Measurements from ENCODE around the gene DMXL1. TPM values are rescaled to one million over a fixed set of nuclear protein-coding genes. Genes with fewer than 3 reads are reported as not detected.

Gene DMXL1
- total RNA-seq, 1 donor from 2014 or later = 76.9 TPM

DNA sequence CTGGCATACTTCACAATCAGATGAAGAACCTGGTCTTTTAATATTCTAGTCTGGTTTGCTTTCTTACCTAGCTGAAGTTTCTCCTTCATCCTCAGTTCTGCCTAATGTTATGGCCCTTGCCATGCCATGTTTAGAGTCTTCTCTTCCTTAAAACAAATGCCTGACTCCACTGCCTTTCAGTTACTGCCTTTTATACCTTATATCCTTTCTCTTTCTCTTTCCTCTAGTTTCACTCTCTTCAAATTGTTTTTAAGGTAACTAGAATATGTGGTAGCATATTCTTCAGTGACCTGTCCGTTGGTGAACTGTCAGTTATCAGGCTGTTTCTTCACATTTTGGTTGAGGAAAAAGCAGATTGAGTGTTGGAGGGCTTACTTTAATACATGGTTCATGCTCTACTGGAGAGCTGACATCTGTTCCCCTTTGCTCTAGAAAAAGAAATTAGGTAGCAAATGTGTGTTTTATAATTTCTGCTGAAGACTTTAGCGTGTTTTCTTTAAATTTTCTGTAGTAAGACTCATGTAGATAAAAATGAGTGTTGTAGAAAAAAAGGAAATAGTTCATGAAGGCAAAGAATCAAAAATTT, 103.8 kb downstream of the DMXL1 start:
- Mint-ChIP-seq H3K27me3 (no peaks in the 10 kb centered on the region), H3K27ac (peak overlapping the region; percentile 35), H3K4me1 (peaks cover 24% of the 10 kb centered on the region), H3K4me3 (peak overlapping the region; percentile 6), H3K9me3 (no peaks in the 10 kb centered on the region), H3K36me3 (ENCODE audit: low read depth) (peaks cover 61% of the 10 kb centered on the region)
- ChIA-PET CTCF (interaction anchor here (1.0 kb wide), 1 partner anchor 237 kb away, joined by 4 read pairs; no protein-coding TSS in a partner anchor), POLR2A (no interaction called here)
- intact Hi-C loops (cut with micrococcal nuclease) = no loop called here
- TF ChIP-seq, protein P1, sequence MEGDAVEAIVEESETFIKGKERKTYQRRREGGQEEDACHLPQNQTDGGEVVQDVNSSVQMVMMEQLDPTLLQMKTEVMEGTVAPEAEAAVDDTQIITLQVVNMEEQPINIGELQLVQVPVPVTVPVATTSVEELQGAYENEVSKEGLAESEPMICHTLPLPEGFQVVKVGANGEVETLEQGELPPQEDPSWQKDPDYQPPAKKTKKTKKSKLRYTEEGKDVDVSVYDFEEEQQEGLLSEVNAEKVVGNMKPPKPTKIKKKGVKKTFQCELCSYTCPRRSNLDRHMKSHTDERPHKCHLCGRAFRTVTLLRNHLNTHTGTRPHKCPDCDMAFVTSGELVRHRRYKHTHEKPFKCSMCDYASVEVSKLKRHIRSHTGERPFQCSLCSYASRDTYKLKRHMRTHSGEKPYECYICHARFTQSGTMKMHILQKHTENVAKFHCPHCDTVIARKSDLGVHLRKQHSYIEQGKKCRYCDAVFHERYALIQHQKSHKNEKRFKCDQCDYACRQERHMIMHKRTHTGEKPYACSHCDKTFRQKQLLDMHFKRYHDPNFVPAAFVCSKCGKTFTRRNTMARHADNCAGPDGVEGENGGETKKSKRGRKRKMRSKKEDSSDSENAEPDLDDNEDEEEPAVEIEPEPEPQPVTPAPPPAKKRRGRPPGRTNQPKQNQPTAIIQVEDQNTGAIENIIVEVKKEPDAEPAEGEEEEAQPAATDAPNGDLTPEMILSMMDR (IDR thresholded peaks at IDR 0.05) = no peak
- ATAC-seq (ENCODE audit: low read depth) (no peak), DNase-seq (no peak)

DNA sequence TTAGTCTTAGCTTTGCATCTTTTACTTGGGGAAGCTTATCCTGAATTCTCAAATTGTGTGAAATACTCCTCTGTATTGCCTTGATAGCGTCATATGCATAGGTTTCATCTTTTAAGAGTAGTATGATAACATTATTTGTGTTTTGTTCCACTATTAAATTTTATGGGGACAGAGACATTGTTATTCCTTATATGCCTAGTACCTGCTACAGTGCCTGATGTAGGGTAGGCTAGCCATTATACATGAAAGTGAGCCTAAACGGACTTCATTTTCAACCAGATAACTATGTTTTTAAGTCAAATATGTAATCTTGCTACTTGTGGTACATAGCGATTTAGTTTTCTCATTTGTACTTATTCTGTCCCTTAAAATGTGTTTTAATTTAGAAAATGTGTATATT, 105.9 kb downstream of the DMXL1 start:
- H3K27ac Mint-ChIP-seq = no peak overlapping the region
- ATAC-seq (ENCODE audit: low read depth) = no peak
- H3K36me3 Mint-ChIP-seq (ENCODE audit: low read depth) = peaks cover 57% of the 10 kb centered on the region
- H3K4me3 Mint-ChIP-seq = no peak overlapping the region
- H3K9me3 Mint-ChIP-seq = peaks cover 2% of the 10 kb centered on the region
- POLR2A ChIA-PET = interaction anchor here (1.0 to 1.2 kb wide), 2 partner anchors 106 to 244 kb away, joined by 3 to 4 read pairs; partner anchors contain the start of gene DMXL1
- intact Hi-C loops (cut with micrococcal nuclease) = no loop called here
- DNase-seq = no peak
- CTCF ChIA-PET = interaction anchor here (1.0 kb wide), 1 partner anchor 258 kb away, joined by 4 read pairs; no protein-coding TSS in a partner anchor
- TF ChIP-seq, protein P1 (IDR thresholded peaks at IDR 0.05) = no peak
- H3K27me3 Mint-ChIP-seq = no peaks in the 10 kb centered on the region
- peaks cover 30% of the 10 kb centered on the region for H3K4me1 Mint-ChIP-seq

DNA sequence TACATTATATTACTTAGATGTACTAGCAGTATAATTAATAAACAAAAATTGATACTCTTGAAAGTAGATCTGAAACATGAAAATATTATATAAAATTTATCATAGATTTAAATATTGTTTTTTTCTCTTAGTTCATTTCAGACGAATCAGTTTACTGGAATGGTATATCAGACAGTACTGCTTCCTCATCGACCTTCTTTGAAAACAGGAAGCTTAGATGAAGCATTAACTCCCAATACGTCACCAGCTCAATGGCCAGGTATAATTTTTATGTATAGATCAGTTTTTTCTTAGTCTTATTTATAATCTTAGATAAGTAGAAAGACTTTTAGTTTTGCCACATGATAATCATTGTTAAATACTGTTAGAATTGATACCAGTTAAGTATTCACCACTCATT, 106.3 kb downstream of the DMXL1 start:
- Mint-ChIP-seq H3K36me3 (ENCODE audit: low read depth) (peaks cover 57% of the 10 kb centered on the region), H3K4me1 (peaks cover 30% of the 10 kb centered on the region), H3K27me3 (no peaks in the 10 kb centered on the region), H3K27ac (no peak overlapping the region), H3K4me3 (no peak overlapping the region), H3K9me3 (peaks cover 2% of the 10 kb centered on the region)
- ChIA-PET CTCF (interaction anchor here (1.0 kb wide), 1 partner anchor 258 kb away, joined by 4 read pairs; no protein-coding TSS in a partner anchor), POLR2A (interaction anchor here (1.0 to 1.2 kb wide), 2 partner anchors 106 to 243 kb away, joined by 3 to 4 read pairs; partner anchors contain the start of gene DMXL1)
- TF ChIP-seq, protein P1 (IDR thresholded peaks at IDR 0.05) = no peak
- DNase-seq (no peak), ATAC-seq (ENCODE audit: low read depth) (peak; percentile 52)
- intact Hi-C loops (cut with micrococcal nuclease) = no loop called here

DNA sequence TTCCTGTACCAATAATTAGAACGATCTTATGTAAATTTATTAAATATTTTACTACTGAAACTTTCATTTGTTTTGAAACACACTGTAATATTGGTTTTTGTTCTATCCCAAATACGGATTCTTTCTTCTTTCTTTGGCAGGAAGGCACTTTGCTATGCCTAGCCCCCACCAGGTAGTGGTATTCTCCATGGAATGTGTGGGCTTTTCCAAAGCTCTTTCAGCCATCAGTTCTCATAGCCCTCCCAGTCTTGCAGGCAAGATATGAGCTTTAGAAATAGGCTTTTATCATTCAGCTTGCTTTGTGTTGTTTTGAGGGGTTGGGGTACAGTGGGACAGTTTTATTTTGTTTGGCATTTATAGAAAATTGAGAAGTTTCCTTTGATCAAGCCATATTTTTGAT, 107.5 kb downstream of the DMXL1 start:
- H3K27ac Mint-ChIP-seq = no peak overlapping the region

More for the DNA sequence above, 107.5 kb downstream of the DMXL1 start:
- TF ChIP-seq, protein P1 (IDR thresholded peaks at IDR 0.05) = no peak
- ChIA-PET POLR2A (interaction anchor here (1.2 to 1.7 kb wide), 2 partner anchors 99 to 108 kb away, joined by 3 to 7 read pairs; partner anchors contain the start of gene DMXL1), CTCF (no interaction called here)
- Mint-ChIP-seq H3K4me1 (peaks cover 30% of the 10 kb centered on the region), H3K4me3 (no peak overlapping the region), H3K9me3 (peaks cover 2% of the 10 kb centered on the region), H3K27me3 (no peaks in the 10 kb centered on the region), H3K36me3 (ENCODE audit: low read depth) (peaks cover 49% of the 10 kb centered on the region)
- no peak for ATAC-seq (ENCODE audit: low read depth)
- DNase-seq = no peak
- intact Hi-C loops (cut with micrococcal nuclease) = no loop called here

Data from activated B cell treated with CpG ODN at 0.5 μM for 24 hours (primary cell).